Memory B cell (primary cell): ENCODE measurements around the gene GTF3C4.

ENCODE experiments used
- ATAC-seq: fragments of 150-1000 bp; cut with Tn5 transposase; 2 replicates; pipeline ENCODE4 v1.10.0; 2021; ENCODE audit warnings: low read depth, mild to moderate bottlenecking, moderate library complexity
- DNase-seq, 2 donors: peaks; one replicate each; pipeline ENCODE4 v3.0.0; 2022; ENCODE audit warnings: low spot score in 2 of 2
- H3K27ac Mint-ChIP-seq: one replicate; pipeline ENCODE4 v1.8.0; 2022; ENCODE audit warnings: mild to moderate bottlenecking, moderate library complexity, mixed read lengths
- H3K27me3 Mint-ChIP-seq: one replicate; pipeline ENCODE4 v1.8.0; 2022; ENCODE audit warnings: mixed read lengths
- H3K36me3 Mint-ChIP-seq: one replicate; pipeline ENCODE4 v1.8.0; 2022; ENCODE audit warnings: mild to moderate bottlenecking, mixed read lengths
- H3K4me1 Mint-ChIP-seq: one replicate; pipeline ENCODE4 v1.8.0; 2022; ENCODE audit warnings: mixed read lengths
- H3K4me3 Mint-ChIP-seq: one replicate; pipeline ENCODE4 v1.8.0; 2022; ENCODE audit warnings: mild to moderate bottlenecking, moderate library complexity, mixed read lengths
- H3K9me3 Mint-ChIP-seq: one replicate; pipeline ENCODE4 v1.8.0; 2022; ENCODE audit warnings: mixed read lengths

Gene GTF3C4

GRCh38 chr9:132740526-132741309, 70.5 kb downstream of the GTF3C4 start:
- no peaks in the 10 kb centered on the region for H3K36me3 Mint-ChIP-seq
- no peak overlapping the region for H3K27ac Mint-ChIP-seq
- peaks cover 2% of the 10 kb centered on the region for H3K4me1 Mint-ChIP-seq
- no peak for DNase-seq
- no peaks in the 10 kb centered on the region for H3K9me3 Mint-ChIP-seq
- H3K27me3 Mint-ChIP-seq: peaks cover 17% of the 10 kb centered on the region
- H3K4me3 Mint-ChIP-seq: no peak overlapping the region
- no peak for ATAC-seq

- Mint-ChIP-seq H3K4me3 (no peak overlapping the region), H3K9me3 (no peaks in the 10 kb centered on the region), H3K27ac (no peak overlapping the region), H3K27me3 (peaks cover 20% of the 10 kb centered on the region), H3K36me3 (no peaks in the 10 kb centered on the region), H3K4me1 (peaks cover 2% of the 10 kb centered on the region)
- DNase-seq (no peak), ATAC-seq (no peak)
Observed at GRCh38 chr9:132742821-132743311, 72.6 kb downstream of the GTF3C4 start.

- H3K9me3 Mint-ChIP-seq: no peaks in the 10 kb centered on the region
- H3K4me1 Mint-ChIP-seq: peaks cover 2% of the 10 kb centered on the region
- ATAC-seq (no peak), DNase-seq (no peak)
- peaks cover 20% of the 10 kb centered on the region for H3K27me3 Mint-ChIP-seq
- no peak overlapping the region for H3K4me3 Mint-ChIP-seq
- no peaks in the 10 kb centered on the region for H3K36me3 Mint-ChIP-seq
- H3K27ac Mint-ChIP-seq: no peak overlapping the region
Observed at GRCh38 chr9:132743931-132744479, 73.7 kb downstream of the GTF3C4 start.
